ENCODE measurements around the gene SAP130. TPM values are rescaled to one million over a fixed set of nuclear protein-coding genes. Genes with fewer than 3 reads are reported as not detected.

SAP130 gene
- total and polyA plus RNA-seq, 7 donors, result 5.8 to 11.2 (median 6.7) TPM

GRCh38 chr2:128039535-128039934 is 11.7 kb upstream of the SAP130 start:
- Histone ChIP-seq H3K27me3 (no peaks in the 10 kb centered on the region), H3K4me1 (no peaks in the 10 kb centered on the region), H3K9me3 (peaks cover 3 to 22% (median 16%) of the 10 kb centered on the region in 4 donors), H3K36me3 (no peaks in the 10 kb centered on the region), H3K27ac (no peak overlapping the region), H3K4me3 (no peak overlapping the region)
- no peak for DNase-seq
- intact Hi-C loops (cut with DNase I), result no loop called here
- WGBS, 2 donors, result 90 to 91% methylated on average over 9 of the region's 9 CpGs
- TF ChIP-seq EP300 (IDR thresholded peaks at IDR 0.05), result no peak
- no peak for TF ChIP-seq POLR2A (IDR thresholded peaks at IDR 0.05)
- TF ChIP-seq POLR2AphosphoS5 (IDR thresholded peaks at IDR 0.05), result no peak
- no peak for TF ChIP-seq CTCF (IDR thresholded peaks at IDR 0.05)

- no peaks in the 10 kb centered on the region for H3K27me3 ChIP-seq
- no peak overlapping the region for H3K27ac ChIP-seq
- no peaks in the 10 kb centered on the region for H3K36me3 ChIP-seq
- H3K4me3 ChIP-seq, result no peak overlapping the region
- intact Hi-C loops (cut with DNase I), result no loop called here
- H3K9me3 ChIP-seq, result peaks cover 0 to 21% (median 12%) of the 10 kb centered on the region in 4 donors
- 76 to 82% methylated on average over 3 of the region's 3 CpGs for WGBS, 2 donors
- DNase-seq, result no peak
- no peaks in the 10 kb centered on the region for H3K4me1 ChIP-seq
- no peak for TF ChIP-seq CTCF (IDR thresholded peaks at IDR 0.05)
These were observed 10.6 kb upstream of the SAP130 start for GRCh38 chr2:128038411-128038810.

GRCh38 chr2:128037649-128038048 is 9.8 kb upstream of the SAP130 start:
- Histone ChIP-seq H3K4me1 (no peaks in the 10 kb centered on the region), H3K4me3 (no peak overlapping the region), H3K27ac (no peak overlapping the region), H3K9me3 (peaks cover 0 to 14% (median 4%) of the 10 kb centered on the region in 4 donors), H3K27me3 (no peaks in the 10 kb centered on the region), H3K36me3 (no peaks in the 10 kb centered on the region)
- TF ChIP-seq EP300 (IDR thresholded peaks at IDR 0.05), result no peak
- no peak for TF ChIP-seq POLR2AphosphoS5 (IDR thresholded peaks at IDR 0.05)
- TF ChIP-seq CTCF (IDR thresholded peaks at IDR 0.05), result no peak
- no peak for TF ChIP-seq POLR2A (IDR thresholded peaks at IDR 0.05)
- intact Hi-C loops (cut with DNase I), result no loop called here
- no peak for DNase-seq
- WGBS, 2 donors, result 87 to 95% methylated on average over 5 of the region's 5 CpGs

GRCh38 chr2:128036748-128037607 is 9.1 kb upstream of the SAP130 start:
- no peaks in the 10 kb centered on the region for H3K27me3 ChIP-seq
- no peaks in the 10 kb centered on the region for H3K4me1 ChIP-seq
- WGBS, 2 donors, result 92 to 94% methylated on average over 10 of the region's 10 CpGs
- no peak for DNase-seq
- no peak overlapping the region for H3K4me3 ChIP-seq
- no peaks in the 10 kb centered on the region for H3K36me3 ChIP-seq
- TF ChIP-seq CTCF (IDR thresholded peaks at IDR 0.05) (no peak), POLR2A (IDR thresholded peaks at IDR 0.05) (no peak), EP300 (IDR thresholded peaks at IDR 0.05) (no peak), POLR2AphosphoS5 (IDR thresholded peaks at IDR 0.05) (no peak)
- no peak overlapping the region for H3K27ac ChIP-seq
- intact Hi-C loops (cut with DNase I), result no loop called here
- H3K9me3 ChIP-seq, result peaks cover 0 to 14% (median 3%) of the 10 kb centered on the region in 4 donors
